Astrocyte (in vitro differentiated cells and primary cell): ENCODE results near the gene TRIM21. TPM values are rescaled to one million over a fixed set of nuclear protein-coding genes. Genes with fewer than 3 reads are reported as not detected.
"Not testable (repeated sequence)": the region's sequence is repeated elsewhere in the genome, so short reads cannot be mapped to it uniquely, and the experiment has no call there.

ENCODE experiments used
- DNase-seq: peaks from one replicate; pipeline ENCODE4 v3.0.0-alpha.2; 2010; ENCODE audit warnings: low read depth
- FAIRE-seq: peaks from 2 replicates; lab custom pipeline; 2011; peaks lifted over from hg19 to GRCh38; lab: Jason Lieb, UNC
- H2AFZ ChIP-seq: 2 replicates; pipeline ENCODE4 v1.6.0; 2012; ENCODE audit warnings: low read depth, low read length, inconsistent platforms
- H3K27ac ChIP-seq: 2 replicates; pipeline ENCODE4 v1.5.1; 2011; ENCODE audit warnings: low read depth, low read length, inconsistent platforms
- H3K27me3 ChIP-seq: 2 replicates; pipeline ENCODE4 v1.6.0; 2011; ENCODE audit warnings: low read length, inconsistent platforms; ENCODE audit not compliant: insufficient read depth
- H3K36me3 ChIP-seq: 2 replicates; pipeline ENCODE4 v1.5.1; 2011; ENCODE audit warnings: low read length, inconsistent platforms; ENCODE audit not compliant: insufficient read depth
- H3K4me1 ChIP-seq: 2 replicates; pipeline ENCODE4 v1.5.1; 2011; ENCODE audit warnings: low read length, inconsistent platforms; ENCODE audit not compliant: insufficient read depth
- H3K4me2 ChIP-seq: 2 replicates; pipeline ENCODE4 v1.6.0; 2012; ENCODE audit warnings: low read length, inconsistent platforms
- H3K4me3 ChIP-seq: 2 replicates; pipeline ENCODE4 v1.5.1; 2011; ENCODE audit warnings: low read depth, mild to moderate bottlenecking, low read length, inconsistent platforms; ENCODE audit not compliant: insufficient read depth
- H3K79me2 ChIP-seq: 2 replicates; pipeline ENCODE4 v1.6.0; 2012; ENCODE audit warnings: mild to moderate bottlenecking, low read length, inconsistent platforms; ENCODE audit not compliant: insufficient read depth
- H3K9ac ChIP-seq: 2 replicates; pipeline ENCODE4 v1.6.0; 2012; ENCODE audit warnings: mild to moderate bottlenecking, low read length, inconsistent platforms
- H3K9me3 ChIP-seq: 2 replicates; pipeline ENCODE4 v1.5.1; 2012; ENCODE audit warnings: low read depth, mild to moderate bottlenecking, low read length, inconsistent platforms; ENCODE audit not compliant: insufficient read depth
- H4K20me1 ChIP-seq: 2 replicates; pipeline ENCODE4 v1.6.0; 2012; ENCODE audit warnings: low read length, inconsistent platforms; ENCODE audit not compliant: insufficient read depth
- H3K27ac Mint-ChIP-seq: one replicate; pipeline ENCODE4 v1.8.0; 2021; ENCODE audit warnings: mild to moderate bottlenecking, mixed read lengths; ENCODE audit not compliant: unreplicated experiment
- H3K27me3 Mint-ChIP-seq: one replicate; pipeline ENCODE4 v1.8.0; 2021; ENCODE audit warnings: low read depth, mixed read lengths; ENCODE audit not compliant: unreplicated experiment
- H3K36me3 Mint-ChIP-seq: one replicate; pipeline ENCODE4 v1.8.0; 2021; ENCODE audit warnings: low read depth, mixed read lengths; ENCODE audit not compliant: unreplicated experiment
- H3K4me1 Mint-ChIP-seq: one replicate; pipeline ENCODE4 v1.8.0; 2021; ENCODE audit warnings: low read depth, mixed read lengths; ENCODE audit not compliant: unreplicated experiment
- H3K4me3 Mint-ChIP-seq: one replicate; pipeline ENCODE4 v1.8.0; 2021; ENCODE audit warnings: mild to moderate bottlenecking, moderate library complexity, mixed read lengths; ENCODE audit not compliant: unreplicated experiment
- H3K9me3 Mint-ChIP-seq: one replicate; pipeline ENCODE4 v1.8.0; 2021; ENCODE audit warnings: mild to moderate bottlenecking, mixed read lengths; ENCODE audit not compliant: unreplicated experiment
- CTCF ChIP-seq: IDR thresholded peaks from 2 replicates; pipeline ENCODE4 v1.5.1; 2011; ENCODE audit warnings: low read depth, mild to moderate bottlenecking, inconsistent platforms, low read length, moderate library complexity; ENCODE audit not compliant: insufficient read depth
- EZH2 ChIP-seq: IDR thresholded peaks from 2 replicates; pipeline ENCODE4 v1.6.1; 2012; ENCODE audit warnings: mild to moderate bottlenecking, low read length, inconsistent platforms; ENCODE audit not compliant: insufficient read depth
- total RNA-seq: library from RNA; stranded (reverse); gene quantifications from 2 replicates; pipeline ENCODE4 v1.2.1, GENCODE V29; 2021

Gene TRIM21
- total RNA-seq, 1 donor from 2014 or later, result 48.0 TPM

GRCh38 chr11:4418403-4418802 lies 24.9 kb upstream of the TRIM21 start:
- no peaks in the 10 kb centered on the region for H3K27me3 ChIP-seq
- Mint-ChIP-seq H3K36me3 (peaks cover 2% of the 10 kb centered on the region), H3K27me3 (no peaks in the 10 kb centered on the region), H3K9me3 (no peaks in the 10 kb centered on the region), H3K27ac (no peak overlapping the region), H3K4me1 (no peaks in the 10 kb centered on the region), H3K4me3 (no peak overlapping the region)
- FAIRE-seq (no peak), DNase-seq (no peak)
- H3K4me3 ChIP-seq, result no peak overlapping the region
- TF ChIP-seq EZH2 (no peak), CTCF (no peak)
- H3K79me2 ChIP-seq, result no peaks in the 10 kb centered on the region
- H3K9me3 ChIP-seq, result no peaks in the 10 kb centered on the region
- no peaks in the 10 kb centered on the region for H3K4me1 ChIP-seq
- no peaks in the 10 kb centered on the region for H4K20me1 ChIP-seq
- H3K4me2 ChIP-seq, result no peak overlapping the region
- H3K9ac ChIP-seq, result no peak overlapping the region
- no peak overlapping the region for H3K27ac ChIP-seq
- no peak overlapping the region for H2AFZ ChIP-seq
- H3K36me3 ChIP-seq, result no peaks in the 10 kb centered on the region

GRCh38 chr11:4416816-4417215 lies 23.3 kb upstream of the TRIM21 start:
- DNase-seq (no peak), FAIRE-seq (no peak)
- Mint-ChIP-seq H3K4me1 (no peaks in the 10 kb centered on the region), H3K27me3 (no peaks in the 10 kb centered on the region), H3K9me3 (no peaks in the 10 kb centered on the region), H3K4me3 (no peak overlapping the region), H3K27ac (no peak overlapping the region), H3K36me3 (peaks cover 2% of the 10 kb centered on the region)
- H3K27me3 ChIP-seq, result no peaks in the 10 kb centered on the region
- no peak overlapping the region for H2AFZ ChIP-seq
- H3K4me3 ChIP-seq, result no peak overlapping the region
- H3K4me1 ChIP-seq, result no peaks in the 10 kb centered on the region
- no peaks in the 10 kb centered on the region for H4K20me1 ChIP-seq
- no peak overlapping the region for H3K4me2 ChIP-seq
- H3K9ac ChIP-seq, result no peak overlapping the region
- no peaks in the 10 kb centered on the region for H3K9me3 ChIP-seq
- no peaks in the 10 kb centered on the region for H3K36me3 ChIP-seq
- no peak overlapping the region for H3K27ac ChIP-seq
- TF ChIP-seq CTCF (no peak), EZH2 (no peak)
- H3K79me2 ChIP-seq, result no peaks in the 10 kb centered on the region

GRCh38 chr11:4416306-4416705 lies 22.8 kb upstream of the TRIM21 start:
- Histone ChIP-seq H4K20me1 (no peaks in the 10 kb centered on the region), H3K4me1 (no peaks in the 10 kb centered on the region), H3K36me3 (no peaks in the 10 kb centered on the region), H3K9ac (no peak overlapping the region), H3K79me2 (no peaks in the 10 kb centered on the region), H3K27me3 (no peaks in the 10 kb centered on the region), H2AFZ (no peak overlapping the region), H3K9me3 (no peaks in the 10 kb centered on the region), H3K4me2 (no peak overlapping the region), H3K27ac (no peak overlapping the region), H3K4me3 (no peak overlapping the region)
- no peaks in the 10 kb centered on the region for H3K27me3 Mint-ChIP-seq
- H3K9me3 Mint-ChIP-seq, result no peaks in the 10 kb centered on the region
- H3K27ac Mint-ChIP-seq, result no peak overlapping the region
- no peak for TF ChIP-seq EZH2
- no peak for TF ChIP-seq CTCF
- peaks cover 2% of the 10 kb centered on the region for H3K36me3 Mint-ChIP-seq
- no peaks in the 10 kb centered on the region for H3K4me1 Mint-ChIP-seq
- H3K4me3 Mint-ChIP-seq, result no peak overlapping the region
- FAIRE-seq (no peak), DNase-seq (no peak)

- not testable (repeated sequence) for H3K4me1 Mint-ChIP-seq, H3K27me3 ChIP-seq, H3K9me3 ChIP-seq, H3K4me3 ChIP-seq, H3K4me1 ChIP-seq, DNase-seq, H3K36me3 ChIP-seq, H3K9ac ChIP-seq, H3K27me3 Mint-ChIP-seq, H3K4me3 Mint-ChIP-seq, H3K79me2 ChIP-seq, H3K4me2 ChIP-seq, H3K27ac Mint-ChIP-seq, H3K27ac ChIP-seq, H2AFZ ChIP-seq, FAIRE-seq, H4K20me1 ChIP-seq
- Mint-ChIP-seq H3K9me3 (peaks cover 12% of the 10 kb centered on the region), H3K36me3 (peaks cover 11% of the 10 kb centered on the region)
Measured at GRCh38 chr11:4406206-4406605, 12.7 kb upstream of the TRIM21 start.
